Epithelial cell of proximal tubule (primary cell): ENCODE data around the gene RFC5. TPM values are rescaled to one million over a fixed set of nuclear protein-coding genes. Genes with fewer than 3 reads are reported as not detected.
A peak's percentile ranks its signal among the peaks of the same experiment; 100 is the strongest.

ENCODE experiments used
- DNase-seq: peaks from one replicate; pipeline ENCODE4 v3.0.0-alpha.2; 2011; ENCODE audit warnings: low read depth
- H3K4me3 ChIP-seq: 2 replicates; pipeline ENCODE4 v1.5.1; 2011; ENCODE audit warnings: low read depth, mild to moderate bottlenecking, low read length
- total RNA-seq: library from RNA; depleted of rRNA; stranded (reverse); fragments of >200 nt; gene quantifications from 2 replicates; pipeline ENCODE4 v1.2.3, GENCODE V29; 2015
- TF ChIP-seq, protein P1 (sequence below): conservative IDR thresholded peaks from 2 replicates; pipeline ENCODE4 v1.5.1; 2012; ENCODE audit warnings: low read depth, mild to moderate bottlenecking, low read length

Gene RFC5
- total RNA-seq, 1 donor from 2014 or later = 31.0 TPM

GRCh38 chr12:118061873-118062843 is 45.7 kb downstream of the RFC5 start:
- DNase-seq = no peak
- H3K4me3 ChIP-seq = peak overlapping the region; percentile 90
- TF ChIP-seq, protein P1, sequence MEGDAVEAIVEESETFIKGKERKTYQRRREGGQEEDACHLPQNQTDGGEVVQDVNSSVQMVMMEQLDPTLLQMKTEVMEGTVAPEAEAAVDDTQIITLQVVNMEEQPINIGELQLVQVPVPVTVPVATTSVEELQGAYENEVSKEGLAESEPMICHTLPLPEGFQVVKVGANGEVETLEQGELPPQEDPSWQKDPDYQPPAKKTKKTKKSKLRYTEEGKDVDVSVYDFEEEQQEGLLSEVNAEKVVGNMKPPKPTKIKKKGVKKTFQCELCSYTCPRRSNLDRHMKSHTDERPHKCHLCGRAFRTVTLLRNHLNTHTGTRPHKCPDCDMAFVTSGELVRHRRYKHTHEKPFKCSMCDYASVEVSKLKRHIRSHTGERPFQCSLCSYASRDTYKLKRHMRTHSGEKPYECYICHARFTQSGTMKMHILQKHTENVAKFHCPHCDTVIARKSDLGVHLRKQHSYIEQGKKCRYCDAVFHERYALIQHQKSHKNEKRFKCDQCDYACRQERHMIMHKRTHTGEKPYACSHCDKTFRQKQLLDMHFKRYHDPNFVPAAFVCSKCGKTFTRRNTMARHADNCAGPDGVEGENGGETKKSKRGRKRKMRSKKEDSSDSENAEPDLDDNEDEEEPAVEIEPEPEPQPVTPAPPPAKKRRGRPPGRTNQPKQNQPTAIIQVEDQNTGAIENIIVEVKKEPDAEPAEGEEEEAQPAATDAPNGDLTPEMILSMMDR = no peak

DNA sequence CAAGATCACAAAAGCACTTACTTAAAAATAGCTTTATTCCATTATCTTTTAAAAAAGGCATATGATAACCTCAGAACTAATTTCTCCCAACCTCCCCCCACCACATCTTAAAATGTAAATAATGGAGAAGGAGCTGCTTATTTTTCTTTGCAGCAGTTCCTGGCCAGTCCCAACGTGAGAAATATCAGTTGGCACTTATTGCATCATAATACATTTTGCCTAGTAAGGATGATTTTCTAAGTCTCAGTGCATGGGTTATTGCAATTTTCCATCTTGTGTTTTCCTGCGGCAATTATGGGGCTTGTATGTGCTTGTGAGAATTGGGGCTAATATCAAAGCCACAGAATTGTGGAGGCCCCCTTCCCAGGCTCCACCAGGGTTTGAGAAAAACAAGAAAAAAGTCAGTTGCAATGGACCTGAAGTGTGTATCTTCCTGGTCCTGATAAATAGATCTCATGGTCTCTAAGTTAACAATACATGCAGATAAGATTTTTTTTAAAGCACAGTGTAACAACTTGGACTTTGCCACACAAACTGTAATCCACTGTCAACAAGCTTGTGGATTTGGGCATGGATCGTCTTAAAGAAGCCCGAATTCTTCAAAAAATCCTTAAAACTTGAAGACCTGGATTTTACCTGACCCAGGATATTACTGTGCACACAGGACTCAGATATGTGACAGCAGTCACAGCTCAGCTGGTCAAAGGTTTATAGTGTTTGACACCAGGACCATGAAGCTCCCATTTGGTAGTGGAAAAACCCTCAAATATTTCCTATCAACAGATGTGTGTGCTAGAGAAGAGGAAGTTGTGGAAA is 47.3 kb downstream of the RFC5 start:
- DNase-seq = no peak
- TF ChIP-seq, protein P1 = no peak
- H3K4me3 ChIP-seq = no peak overlapping the region

- no peak overlapping the region for H3K4me3 ChIP-seq
- TF ChIP-seq, protein P1 = peak; percentile 23
- no peak for DNase-seq
Measured at GRCh38 chr12:118064608-118065007, 48.1 kb downstream of the RFC5 start.

DNA sequence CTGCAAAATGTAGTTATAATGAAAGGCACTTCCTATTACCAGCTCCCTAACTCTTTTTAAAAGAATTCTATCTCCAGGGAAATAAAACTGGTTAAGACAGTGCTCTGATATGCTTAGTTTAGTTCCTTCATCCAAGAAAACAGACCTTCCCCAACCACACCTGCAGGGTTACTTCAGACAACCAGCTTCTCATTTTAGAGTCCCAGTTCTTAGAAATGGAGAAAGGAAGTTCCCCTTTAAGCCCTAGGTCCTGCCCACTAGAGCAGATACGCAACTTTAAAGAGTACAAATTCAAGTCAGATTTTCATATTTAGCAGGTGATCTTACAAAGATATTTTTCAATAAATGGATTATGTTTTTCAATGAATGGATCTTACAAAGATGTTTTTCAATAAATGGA is 48.9 kb downstream of the RFC5 start:
- no peak for DNase-seq
- TF ChIP-seq, protein P1 = no peak
- H3K4me3 ChIP-seq = no peak overlapping the region

DNA sequence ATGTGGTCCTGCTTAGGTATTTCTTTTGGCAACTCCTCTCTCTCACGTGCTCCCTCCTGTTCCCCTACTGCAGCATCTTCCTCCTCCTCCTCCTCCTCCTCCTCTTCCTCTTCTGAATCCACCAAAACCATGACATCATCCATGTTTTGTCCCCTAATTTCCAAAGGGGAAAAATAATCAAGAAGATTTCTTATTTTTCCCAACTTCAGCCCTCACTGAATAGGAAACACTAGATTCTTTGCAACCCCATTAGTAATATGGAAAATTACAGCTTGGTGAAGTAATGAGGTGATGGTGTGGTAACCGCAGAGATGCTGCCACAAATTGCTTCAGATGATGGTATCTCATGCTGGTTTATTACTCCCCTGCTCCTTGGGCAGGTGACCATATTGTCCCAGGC is 51.9 kb downstream of the RFC5 start:
- TF ChIP-seq, protein P1 = no peak
- DNase-seq = no peak
- no peak overlapping the region for H3K4me3 ChIP-seq

DNA sequence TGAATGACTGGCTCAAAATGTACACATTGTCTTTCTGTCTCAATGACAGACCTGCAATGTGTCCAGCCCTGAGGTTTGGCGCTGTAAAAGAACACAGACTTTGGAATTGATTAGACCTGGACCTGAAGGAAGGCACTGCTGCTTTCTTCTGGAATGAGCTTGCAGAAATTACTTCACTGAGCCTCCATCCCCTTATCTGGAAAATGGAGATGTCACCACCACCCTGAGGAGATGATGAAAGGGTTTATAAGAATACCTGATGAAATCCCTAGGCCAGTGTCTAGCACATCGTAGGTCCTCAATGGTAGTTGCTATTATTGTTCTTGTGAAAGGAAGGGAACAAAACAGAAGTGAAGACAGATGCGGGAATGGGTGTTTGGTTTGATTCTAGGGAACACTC is 54.1 kb downstream of the RFC5 start:
- no peak for DNase-seq
- no peak overlapping the region for H3K4me3 ChIP-seq
- TF ChIP-seq, protein P1 = no peak
